T-helper 2 cell (primary cell): ENCODE measurements around the gene ANO3.

Source experiments
- DNase-seq, 5 experiments: peaks; one replicate each; pipeline versions ENCODE4 v3.0.0 to v3.0.0-alpha.2; 2012 to 2022

Gene ANO3

DNA sequence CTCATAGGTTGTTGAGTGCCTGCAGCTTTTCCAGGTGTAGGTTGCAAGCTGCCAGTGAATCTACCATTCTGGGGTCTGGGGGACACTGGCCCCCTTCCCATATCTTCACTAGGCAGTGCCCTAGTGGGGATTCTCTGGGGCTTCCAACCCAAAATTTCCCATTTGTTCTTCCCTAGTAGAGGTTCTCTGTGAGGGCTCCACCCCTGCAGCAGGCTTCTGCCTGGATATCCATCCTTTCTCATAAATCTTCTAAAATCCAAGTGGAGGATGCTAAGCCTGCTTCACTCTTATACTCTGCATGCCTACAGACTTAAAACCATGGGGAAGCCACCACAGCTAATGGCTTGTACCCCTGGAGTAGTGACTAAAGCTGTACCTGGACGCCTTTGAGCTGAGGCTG lies 33.4 kb downstream of the ANO3 start:
- DNase-seq = no peak

- no peak for DNase-seq
Observed at GRCh38 chr11:26377619-26378018, 45.7 kb downstream of the ANO3 start.

GRCh38 chr11:26399336-26399735 lies 67.4 kb downstream of the ANO3 start:
- DNase-seq = no peak

GRCh38 chr11:26410706-26411366 lies 78.9 kb downstream of the ANO3 start:
- no peak for DNase-seq

- no peak for DNase-seq
Observed at GRCh38 chr11:26412955-26413354, 81.0 kb downstream of the ANO3 start.

DNA sequence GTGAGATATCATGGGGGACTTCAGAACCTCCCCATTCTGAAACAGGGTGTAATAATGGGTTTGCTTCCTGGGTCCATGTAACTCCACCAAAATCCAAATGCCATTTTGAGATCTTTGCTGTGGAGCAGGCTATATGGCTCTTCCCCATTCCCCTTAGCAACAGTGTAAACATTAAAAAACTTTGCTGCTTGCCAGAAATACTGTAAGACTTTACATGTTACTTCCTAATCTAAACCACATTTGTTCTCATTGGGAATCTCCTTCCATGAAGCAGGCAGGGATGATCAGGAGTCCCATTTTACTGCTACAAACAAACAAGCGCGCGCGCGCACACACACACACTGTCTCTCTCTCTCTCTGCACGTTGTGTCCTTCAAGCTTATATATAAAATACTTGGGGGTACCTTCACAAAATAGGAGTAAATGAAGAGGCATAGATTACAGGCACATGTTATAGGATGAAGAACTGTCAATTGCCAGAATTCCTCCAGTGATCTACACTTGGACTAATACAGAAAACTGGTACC lies 86.5 kb downstream of the ANO3 start:
- no peak for DNase-seq

- no peak for DNase-seq
Observed at GRCh38 chr11:26420331-26420730, 88.4 kb downstream of the ANO3 start.

DNA sequence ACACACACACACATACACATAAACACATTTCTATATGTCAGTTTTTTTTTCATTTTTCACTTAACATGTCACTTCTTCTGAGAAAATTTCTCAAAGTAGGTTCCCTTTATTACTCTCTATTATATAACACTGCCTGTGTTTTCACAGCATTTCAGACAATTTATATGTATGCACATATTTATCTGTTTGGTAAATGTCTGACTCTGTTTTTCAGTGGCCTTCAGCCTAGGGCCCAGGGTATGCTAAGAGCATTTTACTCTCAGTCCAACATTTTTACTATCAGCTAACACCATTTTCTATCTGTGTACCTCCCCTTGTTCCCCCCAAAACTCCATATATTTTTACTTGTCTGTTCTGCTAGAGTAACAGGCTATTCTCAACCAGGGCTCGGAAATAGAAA lies 92.3 kb downstream of the ANO3 start:
- DNase-seq = no peak

DNA sequence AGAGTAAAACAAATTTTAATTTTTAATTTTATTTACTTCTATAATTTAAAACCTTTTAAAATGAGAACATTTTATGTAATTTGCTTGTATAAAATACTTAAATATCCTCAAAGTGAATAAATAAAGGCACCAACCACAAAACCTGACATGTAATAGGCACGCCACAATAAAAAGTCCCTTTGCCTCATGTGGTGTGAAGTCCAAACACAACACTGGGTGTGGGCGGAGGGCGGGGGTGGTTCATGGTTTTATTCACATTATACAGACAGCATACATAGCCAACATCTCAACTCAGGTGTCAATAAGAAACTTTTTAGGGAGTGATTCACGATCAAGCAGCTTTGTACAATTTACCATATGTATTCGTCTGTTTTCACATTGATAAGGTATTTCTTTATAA lies 107.9 kb downstream of the ANO3 start:
- no peak for DNase-seq

DNA sequence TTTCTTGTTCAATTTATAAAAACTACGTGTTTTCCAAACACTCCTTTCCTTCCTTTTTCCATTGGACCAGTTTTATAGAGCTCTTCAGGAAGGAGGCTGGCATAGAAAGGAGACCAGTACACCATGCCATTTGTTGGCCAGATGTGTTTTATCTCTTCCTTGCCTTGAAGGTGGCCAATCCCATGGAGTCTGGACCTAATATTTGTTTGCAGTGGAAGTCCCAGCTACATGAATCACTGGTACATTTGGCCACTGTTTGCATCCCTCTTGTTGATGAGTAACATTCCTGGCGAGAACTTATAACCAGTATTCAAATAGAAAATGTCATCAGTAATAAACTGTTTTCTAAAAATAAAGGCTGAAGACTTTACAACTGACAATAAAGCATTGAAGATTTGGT lies 110.2 kb downstream of the ANO3 start:
- no peak for DNase-seq

GRCh38 chr11:26443617-26444016 lies 111.7 kb downstream of the ANO3 start:
- DNase-seq = no peak

GRCh38 chr11:26457636-26458035 lies 125.7 kb downstream of the ANO3 start:
- no peak for DNase-seq

- no peak for DNase-seq
Observed at GRCh38 chr11:26465274-26465673, 133.3 kb downstream of the ANO3 start.

DNA sequence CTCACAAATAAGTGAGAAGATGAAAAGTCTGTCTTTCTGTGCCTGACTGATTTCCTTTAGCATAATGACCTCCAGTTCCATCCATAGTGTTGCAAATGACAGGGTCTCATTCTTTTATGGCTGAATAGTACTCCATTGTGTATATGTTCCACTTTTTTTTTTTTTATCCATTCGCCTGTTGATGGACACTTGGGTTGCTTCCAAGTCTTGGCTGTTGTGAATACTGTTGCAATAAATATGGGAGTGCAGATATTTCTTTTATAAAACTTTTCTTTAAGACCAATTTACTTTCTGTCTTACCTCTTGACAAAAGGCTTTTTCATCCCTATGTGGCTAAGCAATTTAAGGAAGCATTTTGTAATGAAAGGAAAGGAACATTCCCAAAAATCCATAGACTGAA lies 135.6 kb downstream of the ANO3 start:
- no peak for DNase-seq

GRCh38 chr11:26470992-26471391 lies 139.1 kb downstream of the ANO3 start:
- DNase-seq = no peak

DNA sequence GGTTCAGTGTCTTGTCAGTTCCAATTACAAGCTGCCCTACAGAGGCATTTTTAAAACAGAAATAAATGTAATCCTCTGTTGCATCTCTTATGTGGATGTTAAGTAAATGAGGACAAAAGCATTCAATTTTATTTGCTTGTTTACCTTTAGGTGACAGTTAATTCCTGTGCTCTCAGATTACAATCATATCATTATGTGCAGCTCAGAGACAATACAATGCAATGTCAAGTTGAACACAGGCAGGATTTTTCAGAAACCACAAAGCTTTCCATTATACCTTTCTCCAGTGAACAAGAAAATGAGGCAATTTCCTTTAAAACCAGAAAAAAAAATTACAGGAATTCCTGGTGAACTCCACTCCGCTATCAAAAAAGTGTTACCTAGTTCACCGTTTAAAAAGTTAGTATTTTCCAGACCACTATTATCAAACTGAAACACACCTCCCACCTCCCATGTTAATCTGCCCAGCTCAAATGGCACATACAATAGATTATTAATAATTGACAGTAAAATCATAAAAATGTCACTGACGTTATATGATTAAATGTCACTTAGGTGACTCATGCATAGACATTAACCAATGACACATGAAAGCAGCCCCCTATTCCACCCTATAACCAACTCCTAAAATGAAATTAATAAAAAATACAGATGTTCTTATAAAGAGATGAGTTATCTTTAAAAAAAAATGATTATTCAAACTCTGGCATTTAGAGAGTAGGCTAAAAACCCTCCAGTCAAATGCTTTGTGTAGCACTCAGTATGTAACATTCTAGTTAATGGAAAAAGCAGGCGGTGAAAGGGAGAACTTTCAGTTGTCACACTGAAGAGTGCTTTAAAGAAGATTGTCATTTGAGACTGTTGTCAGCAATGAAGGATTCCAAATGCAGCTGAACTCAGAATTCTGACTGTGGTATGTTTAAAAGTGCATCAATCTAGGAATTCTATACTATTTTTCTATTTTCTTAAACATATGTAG lies 141.6 kb downstream of the ANO3 start:
- no peak for DNase-seq

DNA sequence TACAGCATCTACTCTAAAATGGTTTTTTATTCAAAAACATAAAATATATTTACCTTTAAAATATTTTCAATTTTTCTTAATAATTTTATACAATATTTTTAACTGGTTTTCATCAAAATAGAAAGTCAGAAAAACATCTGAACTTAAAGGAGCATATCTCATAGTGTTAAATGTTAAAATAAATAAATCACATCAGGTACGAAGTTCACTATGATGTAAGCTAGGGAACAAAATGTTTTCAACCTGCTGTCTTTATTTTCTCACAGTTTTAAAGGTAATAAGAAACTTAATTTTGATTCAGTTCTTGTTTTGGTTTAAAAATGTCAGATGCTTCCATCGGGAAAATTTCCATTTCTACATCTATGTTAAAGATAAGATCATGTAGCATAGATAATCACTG lies 142.5 kb downstream of the ANO3 start:
- no peak for DNase-seq

- DNase-seq = no peak
Observed at GRCh38 chr11:26477396-26477795, 145.5 kb downstream of the ANO3 start.

- DNase-seq = no peak
Observed at GRCh38 chr11:26478710-26479109, 146.8 kb downstream of the ANO3 start.

GRCh38 chr11:26480041-26480440 lies 148.1 kb downstream of the ANO3 start:
- DNase-seq = no peak

DNA sequence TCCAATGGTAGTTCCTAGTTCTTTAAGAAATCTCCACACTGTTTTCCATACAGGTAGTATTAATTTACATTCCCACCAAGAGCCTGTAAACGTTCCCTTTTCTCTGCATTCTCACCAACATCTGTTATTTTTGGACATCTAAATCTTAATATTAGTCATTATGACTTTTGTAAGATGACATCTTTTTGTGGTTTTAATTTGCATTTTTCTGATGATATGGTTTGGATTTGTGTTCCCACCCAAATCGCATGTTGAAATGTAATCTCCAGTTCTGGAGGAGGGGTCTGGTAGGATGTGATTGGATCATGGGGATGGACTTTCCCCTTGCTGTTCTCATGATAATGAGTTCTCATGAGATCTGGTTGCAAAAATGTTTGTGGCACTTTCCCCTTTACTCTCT lies 151.2 kb downstream of the ANO3 start:
- no peak for DNase-seq

DNA sequence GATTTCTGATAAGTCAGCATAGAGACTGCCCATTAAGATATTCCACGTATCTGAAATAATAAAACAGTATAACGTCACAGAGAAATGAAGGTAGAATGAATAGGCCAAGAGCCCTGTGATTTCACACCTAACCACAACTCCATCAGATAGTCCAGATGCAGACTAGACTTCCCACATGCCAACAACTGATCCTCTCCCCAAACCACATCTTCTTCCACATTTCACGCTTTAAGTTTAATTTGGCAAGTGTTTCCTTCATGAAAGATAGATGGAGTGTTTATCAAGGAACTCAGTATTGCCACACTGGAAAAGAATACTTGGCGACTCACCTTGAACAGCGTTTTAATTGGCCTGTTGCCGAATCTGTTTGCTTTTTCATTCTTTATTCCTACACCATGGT lies 158.6 kb downstream of the ANO3 start:
- DNase-seq = no peak

- DNase-seq = no peak
Observed at GRCh38 chr11:26493616-26494015, 161.7 kb downstream of the ANO3 start.

DNA sequence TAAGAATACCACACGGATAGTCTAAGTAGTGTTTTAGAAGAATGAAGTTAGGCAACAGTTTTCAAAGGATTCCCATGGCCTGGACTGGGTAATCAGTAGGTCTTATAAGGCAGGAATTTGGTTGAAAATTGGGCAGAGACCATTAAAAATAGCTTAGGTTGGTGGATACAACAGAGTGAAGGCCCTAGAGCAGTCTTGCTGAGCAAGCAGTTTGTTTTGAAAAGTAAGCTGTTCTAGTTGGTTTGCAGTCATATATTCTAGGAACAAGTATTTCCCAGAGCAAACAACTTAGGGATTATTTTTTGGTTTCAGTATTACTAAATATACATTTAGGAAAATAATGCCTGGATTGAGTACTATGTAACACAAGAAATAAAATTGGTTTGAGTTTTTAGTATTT lies 175.3 kb downstream of the ANO3 start:
- DNase-seq = no peak
